SIG-M5 (cell line): ENCODE measurements around the gene TTC34.

Experiments
- DNase-seq: peaks from one replicate; lab custom pipeline; 2025; lab: John Stamatoyannopoulos, UW

The TTC34 gene

DNA sequence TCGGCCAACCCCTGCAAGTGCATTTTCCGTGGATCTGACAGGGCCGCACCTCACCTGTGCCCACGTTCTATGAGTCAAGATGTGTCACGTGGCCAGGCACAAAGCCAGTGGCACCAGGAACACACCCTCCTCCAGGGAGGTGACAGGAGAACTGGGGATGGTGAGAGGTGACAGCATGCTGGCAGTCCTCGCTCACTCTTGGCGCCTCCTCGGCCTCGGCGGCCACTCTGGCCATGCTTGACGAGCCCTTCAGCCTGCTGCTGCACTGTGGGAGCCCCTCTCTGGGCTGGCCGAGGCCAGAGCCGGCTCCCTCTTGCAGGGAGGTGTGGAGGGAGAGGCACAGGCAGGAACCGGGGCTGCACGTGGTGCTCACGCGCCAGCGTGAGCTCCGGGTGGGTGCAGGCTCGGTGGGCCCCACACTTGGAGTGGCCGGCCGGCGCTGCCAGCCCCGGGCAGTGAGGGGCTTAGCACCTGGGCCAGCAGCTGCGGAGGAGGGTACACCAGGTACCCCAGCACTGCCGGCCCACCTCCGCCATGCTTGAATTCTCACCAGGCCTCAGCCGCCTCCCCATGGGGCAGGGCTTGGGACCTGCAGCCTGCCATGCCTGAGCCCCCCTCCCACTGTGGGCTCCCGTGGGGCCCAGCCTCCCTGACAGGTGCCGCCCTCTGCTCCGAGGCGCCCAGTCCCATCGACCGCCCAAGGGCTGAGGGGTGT is 11.6 kb upstream of the TTC34 start:
- no peak for DNase-seq

DNA sequence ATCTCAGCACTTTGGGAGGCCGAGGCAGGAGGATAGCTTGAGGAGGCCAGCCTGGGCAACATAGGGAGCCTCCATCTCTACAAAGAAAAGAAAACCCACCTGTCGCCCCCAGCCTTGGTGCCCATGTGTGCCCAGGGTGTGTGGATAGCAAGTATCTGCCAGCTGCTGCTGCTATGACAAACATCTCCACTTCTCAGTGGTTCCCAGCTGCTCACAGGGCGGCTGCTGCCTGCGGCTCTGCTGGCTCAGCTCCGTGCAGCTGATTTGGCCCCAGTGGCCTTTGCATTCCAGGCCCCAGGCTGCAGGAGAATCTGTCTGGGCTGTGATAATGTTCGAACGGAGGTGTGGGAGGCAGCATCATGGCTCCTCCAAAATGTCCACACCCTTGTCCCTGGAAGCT is 10.6 kb upstream of the TTC34 start:
- DNase-seq: no peak

- DNase-seq: no peak
Measured at GRCh38 chr1:2811533-2811918, 10.0 kb upstream of the TTC34 start.

GRCh38 chr1:2810899-2811532 is 9.5 kb upstream of the TTC34 start:
- DNase-seq: no peak

DNA sequence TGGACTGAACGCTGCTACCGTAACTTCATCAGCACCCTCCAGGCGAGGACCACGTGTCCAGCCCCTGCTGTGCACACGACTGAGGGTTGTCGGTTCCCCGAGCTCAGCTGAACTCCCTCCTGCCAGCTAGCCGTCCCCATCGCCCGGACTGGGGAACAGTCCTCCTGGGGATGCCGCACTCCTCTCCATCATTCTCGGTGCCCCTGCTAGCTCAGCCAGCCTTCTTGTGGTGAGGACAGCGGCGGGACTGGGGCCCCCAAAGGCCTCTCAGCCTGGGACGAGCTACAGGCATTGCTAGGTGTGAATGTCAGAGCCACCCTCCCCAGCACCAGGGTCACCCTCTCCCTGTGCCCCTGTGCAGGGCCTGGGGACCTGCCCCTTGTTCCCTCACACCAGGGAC is 8.8 kb upstream of the TTC34 start:
- no peak for DNase-seq

- no peak for DNase-seq
Measured at GRCh38 chr1:2809656-2810055, 8.2 kb upstream of the TTC34 start.

- no peak for DNase-seq
Measured at GRCh38 chr1:2808831-2809605, 7.5 kb upstream of the TTC34 start.

- DNase-seq: no peak
Measured at GRCh38 chr1:2808386-2808705, 6.9 kb upstream of the TTC34 start.

- no peak for DNase-seq
Measured at GRCh38 chr1:2807678-2808385, 6.3 kb upstream of the TTC34 start.

DNA sequence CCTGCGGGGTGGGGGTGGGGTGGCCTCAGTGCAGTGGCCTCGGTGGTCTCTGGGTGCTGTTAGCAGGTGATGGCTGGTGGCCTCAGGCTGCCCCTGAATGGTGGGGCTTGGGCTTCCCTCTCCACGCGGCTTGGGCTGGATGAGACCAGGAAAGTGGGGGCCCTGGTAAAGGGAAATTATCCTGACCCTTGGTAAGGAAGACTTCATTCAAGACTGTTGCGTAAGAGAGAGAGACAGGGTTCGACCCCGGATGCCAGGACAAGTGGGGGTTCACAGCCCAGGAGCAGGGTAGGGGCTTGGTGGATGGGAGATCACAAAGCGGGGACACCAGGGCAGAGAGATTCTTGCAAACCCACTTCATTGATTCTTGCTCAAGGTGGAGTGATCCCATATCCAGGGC is 5.5 kb upstream of the TTC34 start:
- DNase-seq: no peak

DNA sequence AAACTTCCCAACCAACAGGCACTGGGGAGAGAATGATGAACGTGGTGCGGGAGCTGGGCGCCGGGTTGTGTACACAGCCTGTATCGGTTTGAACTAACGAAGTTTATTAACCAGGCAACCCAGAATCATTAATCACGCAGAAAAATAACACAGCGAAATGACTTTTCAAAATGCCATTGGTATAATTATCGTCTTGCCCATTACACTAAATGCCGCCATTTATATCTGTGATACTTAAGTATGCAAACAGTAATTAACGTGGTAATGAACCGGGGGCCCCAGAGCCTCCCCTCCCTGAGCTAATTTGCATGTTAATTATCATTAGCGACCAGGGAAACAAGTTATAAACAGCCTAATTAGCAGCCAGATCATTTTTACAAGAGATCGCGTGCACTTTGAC is 5.1 kb upstream of the TTC34 start:
- DNase-seq: no peak

GRCh38 chr1:2805801-2806430 is 4.4 kb upstream of the TTC34 start:
- no peak for DNase-seq

GRCh38 chr1:2804628-2805351 is 3.3 kb upstream of the TTC34 start:
- no peak for DNase-seq

GRCh38 chr1:2803931-2804627 is 2.6 kb upstream of the TTC34 start:
- DNase-seq: no peak

GRCh38 chr1:2803086-2803930 is 1.8 kb upstream of the TTC34 start:
- DNase-seq: no peak

DNA sequence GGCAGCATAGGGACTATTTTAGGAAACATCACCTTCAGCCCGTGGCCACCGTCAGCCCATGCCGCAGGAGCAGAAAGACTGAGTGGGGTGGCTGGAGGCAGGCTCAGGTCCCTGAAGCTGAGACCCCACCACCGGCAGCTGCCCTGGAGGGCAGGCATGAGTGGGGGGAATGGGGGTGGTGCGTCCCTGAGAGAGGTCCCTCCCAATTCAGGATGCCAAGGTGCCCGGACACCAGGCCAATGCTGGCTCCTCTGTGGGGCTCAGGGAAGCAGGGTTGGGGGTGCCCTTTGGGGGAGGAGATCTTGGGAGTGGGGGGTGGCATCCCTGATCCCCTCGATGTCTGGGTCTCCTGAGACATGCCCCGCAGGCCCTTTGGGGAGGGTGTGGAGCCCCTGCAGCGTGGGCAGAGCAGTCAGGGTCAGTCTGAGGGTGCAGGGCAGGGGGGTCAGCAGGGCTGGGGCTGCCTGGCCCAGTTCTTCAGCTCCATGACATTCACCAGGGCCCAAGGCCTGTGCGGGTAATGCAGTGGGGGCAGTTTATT is 998 bp upstream of the TTC34 start:
- no peak for DNase-seq

- DNase-seq: no peak
Measured at GRCh38 chr1:2801046-2801445, 447 bp downstream of the TTC34 start.

- no peak for DNase-seq
Measured at GRCh38 chr1:2800664-2801045, 838 bp downstream of the TTC34 start.

DNA sequence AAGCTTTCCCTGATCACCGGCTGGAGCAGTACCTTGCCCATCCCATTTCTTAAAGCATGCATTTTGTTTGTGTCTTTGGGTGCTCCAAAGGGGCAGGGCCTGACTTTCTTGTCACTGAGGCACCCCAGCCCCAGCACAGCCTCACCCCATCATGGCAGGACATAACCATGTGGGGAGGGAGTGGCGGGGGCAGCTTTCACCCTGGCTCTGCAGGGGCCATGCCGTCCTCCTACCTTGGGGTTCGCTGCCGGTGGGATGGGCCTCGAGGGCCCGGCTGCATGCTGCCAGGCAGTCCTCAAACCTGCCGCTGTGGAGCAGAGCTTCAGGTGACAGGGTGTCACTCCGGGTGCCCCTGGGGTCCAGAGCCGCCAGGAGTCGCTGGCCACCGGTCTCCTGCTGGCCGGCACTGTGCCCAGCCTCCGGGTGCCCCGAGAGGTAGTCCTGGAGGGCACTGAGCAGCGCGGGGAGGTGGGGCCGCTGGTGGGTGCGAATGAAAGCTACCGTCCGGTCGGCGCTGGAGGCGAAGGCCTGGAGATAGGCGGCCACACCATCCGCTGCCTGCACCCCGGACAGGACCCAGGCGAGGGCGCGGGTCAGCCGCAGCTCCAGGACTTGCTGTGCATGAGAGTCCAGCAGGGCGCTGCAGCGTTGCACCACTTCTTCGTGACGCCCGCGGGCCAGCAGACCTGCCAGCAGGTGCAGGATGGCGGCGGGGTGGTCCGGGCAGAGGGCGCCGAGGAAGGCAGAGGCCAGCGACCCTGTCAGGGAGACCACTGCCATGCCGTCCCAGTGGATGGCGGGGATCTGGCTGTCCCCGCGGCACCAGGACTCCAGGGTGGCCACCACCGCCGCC is 1.5 kb downstream of the TTC34 start:
- DNase-seq: no peak
